Fibroblast of gingiva (primary cell): ENCODE data around the gene PLEKHO1.
"Not testable (repeated sequence)": the region's sequence is repeated elsewhere in the genome, so short reads cannot be mapped to it uniquely, and the experiment has no call there.

Experiments used
- DNase-seq: peaks from one replicate; pipeline ENCODE4 v3.0.0-alpha.2; 2011; ENCODE audit warnings: low read depth

PLEKHO1 gene

GRCh38 chr1:150173141-150173585, 23.4 kb downstream of the PLEKHO1 start:
- no peak for DNase-seq

DNA sequence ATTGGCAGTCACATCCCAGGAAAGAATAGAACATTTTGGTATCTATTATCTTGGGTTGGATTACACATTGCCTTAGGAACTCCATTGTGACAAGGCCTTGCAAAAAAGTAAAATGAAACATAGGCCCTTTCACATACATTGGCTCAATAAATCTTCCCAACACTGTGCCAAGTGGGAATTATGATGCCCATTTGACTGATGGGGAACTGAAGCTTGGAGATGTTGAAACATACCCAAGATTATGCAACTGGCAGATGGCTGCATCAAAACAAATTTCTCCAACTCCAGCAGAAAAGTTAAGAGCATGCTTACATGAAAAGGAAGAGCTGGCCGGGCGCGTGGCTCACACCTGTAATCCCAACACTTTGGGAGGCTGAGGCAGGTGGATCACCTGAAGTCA, 26.9 kb downstream of the PLEKHO1 start:
- peak; percentile 89 for DNase-seq

DNA sequence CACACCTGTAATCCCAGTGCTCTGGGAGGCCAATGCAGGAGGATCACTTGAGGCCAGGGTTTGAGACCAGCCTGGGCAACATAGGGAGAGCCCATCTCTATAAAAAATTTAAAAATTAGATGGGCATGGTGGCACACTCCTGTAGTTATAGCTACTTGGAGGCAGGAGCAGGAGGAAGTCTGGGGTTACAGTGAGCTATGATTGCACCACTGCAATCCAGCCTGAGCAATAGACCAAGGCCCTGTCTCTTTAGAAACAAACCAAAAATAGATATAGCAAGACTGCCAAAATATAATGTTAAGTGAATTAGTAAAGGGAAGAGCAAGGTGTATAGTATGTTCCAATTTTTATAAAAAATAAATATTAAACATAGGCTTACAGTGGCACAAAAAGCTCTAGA, 28.8 kb downstream of the PLEKHO1 start:
- DNase-seq: peak; percentile 29

- DNase-seq: no peak
Observed at GRCh38 chr1:150179867-150180266, 30.2 kb downstream of the PLEKHO1 start.

DNA sequence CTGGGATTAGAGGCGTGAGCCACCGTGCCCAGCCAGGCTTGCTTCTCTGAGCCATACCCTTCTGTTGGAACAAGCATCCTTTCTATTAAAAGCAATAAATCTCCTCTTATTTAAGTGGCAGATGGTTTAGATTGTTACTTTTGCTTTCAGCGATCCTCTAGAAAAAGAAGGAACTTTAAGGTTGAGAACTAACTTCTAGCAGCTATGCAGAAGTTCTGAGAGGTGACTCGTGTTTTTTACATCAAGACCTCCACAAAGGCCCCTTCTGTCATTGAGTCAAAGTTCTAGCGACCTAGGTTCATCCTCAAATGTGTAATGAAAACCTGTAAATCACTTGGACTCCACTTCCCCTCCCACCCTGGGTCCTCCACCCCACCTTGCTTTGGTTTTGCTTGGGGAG, 30.8 kb downstream of the PLEKHO1 start:
- DNase-seq: no peak

DNA sequence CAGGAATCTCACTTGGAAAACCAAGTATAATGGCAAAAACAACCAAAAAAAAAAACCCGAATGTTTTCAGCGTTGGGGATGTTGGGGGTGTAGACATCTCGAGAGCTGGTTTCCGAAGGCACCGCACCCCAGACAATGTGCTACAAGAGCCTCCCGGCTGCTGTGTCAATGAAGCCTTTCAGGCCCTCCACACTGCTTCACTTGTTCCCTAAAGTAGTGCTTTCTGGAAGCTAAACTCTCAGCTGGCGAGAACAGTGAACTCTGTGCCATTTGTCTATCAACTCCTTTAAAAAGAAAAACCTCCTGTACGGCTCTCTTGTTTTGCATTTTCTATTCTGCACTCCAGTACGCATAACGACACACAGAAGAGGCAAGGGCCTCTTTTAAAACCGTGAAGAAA, 32.5 kb downstream of the PLEKHO1 start:
- DNase-seq: no peak

DNA sequence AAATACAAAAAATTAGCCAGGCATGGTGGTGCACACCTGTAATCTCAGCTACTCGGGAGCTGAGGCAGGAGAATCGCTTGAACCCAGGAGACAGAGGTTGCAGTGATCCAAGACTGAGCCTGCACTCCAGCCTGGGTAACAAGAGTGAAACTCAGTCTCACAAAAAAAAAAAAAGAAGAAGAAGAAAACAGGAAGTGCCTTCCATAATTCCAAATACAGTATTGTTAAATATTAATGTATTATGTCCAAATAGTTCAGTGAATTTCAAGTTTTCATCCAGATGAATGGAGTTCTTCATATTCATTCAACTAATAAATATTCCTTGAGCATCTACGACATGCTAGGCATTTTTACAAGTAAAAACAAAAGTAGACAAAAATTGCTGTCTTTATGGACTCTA, 33.3 kb downstream of the PLEKHO1 start:
- DNase-seq: no peak

GRCh38 chr1:150185481-150185880, 35.8 kb downstream of the PLEKHO1 start:
- DNase-seq: no peak

DNA sequence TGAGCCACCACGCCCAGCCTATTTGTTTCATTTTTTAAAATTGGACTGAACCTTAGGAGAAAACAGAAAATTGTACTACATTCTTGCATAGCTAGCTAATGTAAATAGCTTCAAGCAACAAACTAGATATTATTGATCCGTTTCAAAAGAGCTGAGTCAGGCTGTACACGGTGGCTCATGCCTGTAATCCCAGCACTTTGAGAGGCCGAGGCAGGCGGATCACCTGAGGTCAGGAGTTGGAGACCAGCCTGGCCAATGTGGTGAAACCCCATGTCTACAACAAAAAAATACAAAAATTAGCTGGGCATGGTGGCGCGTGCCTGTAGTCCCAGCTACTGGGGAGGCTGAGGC, 36.7 kb downstream of the PLEKHO1 start:
- not testable (repeated sequence) for DNase-seq

- DNase-seq: peak; percentile 50
Observed at GRCh38 chr1:150186789-150187559, 37.3 kb downstream of the PLEKHO1 start.

DNA sequence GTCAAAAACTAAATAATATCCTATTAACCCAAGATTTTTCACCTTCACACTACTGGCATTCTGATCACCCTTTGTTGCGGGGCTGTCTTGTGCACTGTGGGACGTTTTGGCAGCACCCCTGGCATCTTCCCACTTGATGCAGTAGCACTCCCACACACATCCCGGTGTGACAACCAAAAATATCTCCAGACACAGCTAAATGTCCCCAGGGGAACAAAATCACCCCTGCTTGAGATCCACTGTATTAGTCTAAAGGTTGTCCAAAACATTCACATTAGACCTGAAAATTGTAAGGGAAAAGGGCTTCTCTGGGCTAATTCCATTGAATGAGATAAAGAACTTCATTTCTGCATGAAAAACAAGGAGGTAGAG, 37.8 kb downstream of the PLEKHO1 start:
- no peak for DNase-seq

DNA sequence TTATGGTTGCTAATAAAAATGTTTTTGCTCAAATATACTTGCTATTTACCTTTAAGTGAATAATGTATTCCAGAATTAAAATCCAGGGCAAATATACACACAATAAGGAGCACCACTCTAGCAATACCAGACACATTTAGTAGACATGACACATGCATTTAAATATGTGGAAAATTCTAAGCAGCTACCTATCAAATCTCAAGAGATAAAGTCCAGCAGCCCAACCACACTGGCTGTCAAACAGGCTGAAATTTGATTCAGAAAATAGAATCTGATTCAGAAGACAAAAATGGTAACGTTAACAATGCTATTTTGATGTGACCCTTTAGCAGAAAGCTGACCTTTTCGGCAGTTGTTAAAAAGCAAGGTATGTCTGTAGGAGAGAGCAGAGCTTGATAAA, 42.3 kb downstream of the PLEKHO1 start:
- DNase-seq: no peak

DNA sequence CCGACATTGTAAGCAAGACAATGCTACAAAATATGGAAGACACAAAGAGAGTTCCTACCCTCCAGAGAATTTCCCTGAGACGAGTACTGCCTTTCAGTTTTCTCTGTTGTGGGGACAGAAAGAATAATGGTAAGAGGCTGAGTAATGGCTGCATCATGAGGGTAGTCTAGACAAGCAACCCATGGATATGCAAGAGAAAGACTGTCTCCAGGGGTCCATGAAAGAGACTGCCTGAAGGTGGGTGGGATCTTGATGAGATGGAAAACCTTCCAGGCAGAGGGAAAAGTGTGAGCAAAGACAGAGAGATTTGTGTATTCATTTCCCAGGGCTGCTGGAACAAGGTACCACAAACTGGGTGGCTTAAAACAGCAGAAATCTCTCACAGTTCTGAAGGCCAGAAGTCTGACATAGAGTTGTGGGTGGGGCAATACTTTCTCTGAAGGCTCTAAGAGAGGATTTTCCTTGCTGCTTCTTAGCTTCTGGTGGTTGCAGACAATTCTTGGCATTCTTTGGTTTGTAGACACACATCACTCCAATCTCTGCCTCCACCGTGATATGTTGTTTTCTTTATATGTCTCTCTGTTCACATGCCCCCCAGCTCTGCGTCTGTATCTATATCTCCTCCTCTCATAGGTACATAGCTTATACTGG, 44.8 kb downstream of the PLEKHO1 start:
- DNase-seq: no peak

DNA sequence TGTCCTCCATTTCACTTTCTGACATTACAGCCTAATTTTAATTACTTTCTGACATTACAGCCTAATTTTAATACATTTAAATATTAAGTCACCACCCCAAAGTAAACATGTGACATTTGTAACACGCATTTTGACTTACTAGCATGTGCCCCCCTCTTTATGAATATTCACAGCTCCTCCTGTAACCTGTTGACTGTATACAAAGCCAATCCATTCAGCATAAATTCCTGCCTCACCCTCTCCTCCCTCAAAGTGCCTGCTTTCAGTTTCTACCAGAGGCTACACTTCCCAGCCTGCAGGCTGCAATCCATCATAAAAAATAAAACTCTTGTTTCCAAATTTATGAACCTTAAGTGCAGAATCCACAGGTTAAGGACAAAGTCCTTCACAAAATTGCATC, 46.7 kb downstream of the PLEKHO1 start:
- DNase-seq: no peak

DNA sequence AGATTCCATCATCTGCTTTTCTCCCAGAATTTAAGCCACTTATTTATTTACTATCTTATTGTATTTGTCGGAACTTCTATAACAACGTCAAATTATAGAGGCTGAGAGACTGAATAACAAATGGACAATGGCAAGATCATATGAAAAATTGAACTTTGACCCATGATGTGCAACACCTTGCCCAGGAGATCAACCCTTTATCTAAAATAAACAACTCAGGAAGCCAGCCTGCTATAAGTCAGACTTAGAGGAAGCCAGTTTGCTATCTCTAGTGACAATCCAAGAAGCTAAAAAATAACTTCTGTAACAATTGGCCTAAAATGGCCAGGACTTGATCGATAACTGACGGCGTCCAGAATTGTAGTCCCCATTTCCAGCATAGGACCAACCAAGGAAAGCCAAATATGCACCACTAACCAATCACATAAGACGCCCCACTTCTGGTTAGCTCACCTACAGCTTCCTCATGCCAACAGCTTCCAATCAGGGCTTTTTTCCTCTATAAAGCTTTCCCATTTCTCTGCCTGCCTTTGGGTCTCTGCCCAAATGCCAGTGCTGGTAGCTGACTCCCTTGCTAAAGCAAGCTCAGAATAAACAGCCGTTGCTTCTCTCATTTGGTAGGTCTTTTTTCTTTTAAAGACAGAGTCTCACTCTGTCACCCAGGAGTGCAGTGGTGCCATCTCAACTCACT, 57.7 kb downstream of the PLEKHO1 start:
- no peak for DNase-seq

DNA sequence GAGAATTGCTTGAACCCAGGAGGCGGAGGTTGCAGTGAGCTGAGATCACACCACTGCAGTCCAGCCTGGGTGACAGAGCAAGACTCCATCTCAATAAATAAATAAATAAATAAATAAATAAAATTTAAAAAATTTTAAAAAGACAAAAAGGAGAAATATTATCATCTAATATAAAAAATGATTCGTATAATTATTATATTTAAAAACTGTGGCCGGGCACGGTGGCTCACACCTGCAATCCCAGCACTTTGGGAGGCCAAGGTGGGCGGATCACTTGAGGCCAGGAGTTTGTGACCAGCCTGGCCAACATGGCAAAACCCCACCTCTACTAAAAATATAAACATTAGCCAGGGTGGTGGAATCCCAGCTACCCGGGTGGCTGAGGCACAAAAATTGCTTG, 58.7 kb downstream of the PLEKHO1 start:
- not testable (repeated sequence) for DNase-seq
